Measurements from ENCODE around the gene TMEM14A.
"Not testable (repeated sequence)": the region's sequence is repeated elsewhere in the genome, so short reads cannot be mapped to it uniquely, and the experiment has no call there.

Gene TMEM14A

DNA sequence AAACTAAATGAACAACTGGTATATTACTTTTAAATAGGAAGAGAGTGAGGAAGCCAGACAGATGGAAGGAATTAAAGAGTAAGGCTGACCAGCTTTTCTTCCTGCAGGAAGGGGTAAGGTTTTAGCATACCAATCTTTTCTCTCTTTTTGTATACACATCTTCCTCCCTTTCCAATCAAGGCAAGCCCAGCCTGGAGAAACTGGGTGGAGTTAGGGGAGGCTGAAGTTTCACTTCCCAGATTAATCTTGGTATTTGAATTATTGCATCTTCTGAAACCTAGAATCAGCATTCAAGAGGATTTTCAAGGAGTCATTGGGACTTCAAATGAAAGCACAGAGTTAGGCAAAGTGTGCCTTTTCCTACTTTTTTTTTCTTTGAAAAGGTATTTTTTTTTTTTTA lies 33.1 kb downstream of the TMEM14A start:
- no peak for DNase-seq

DNA sequence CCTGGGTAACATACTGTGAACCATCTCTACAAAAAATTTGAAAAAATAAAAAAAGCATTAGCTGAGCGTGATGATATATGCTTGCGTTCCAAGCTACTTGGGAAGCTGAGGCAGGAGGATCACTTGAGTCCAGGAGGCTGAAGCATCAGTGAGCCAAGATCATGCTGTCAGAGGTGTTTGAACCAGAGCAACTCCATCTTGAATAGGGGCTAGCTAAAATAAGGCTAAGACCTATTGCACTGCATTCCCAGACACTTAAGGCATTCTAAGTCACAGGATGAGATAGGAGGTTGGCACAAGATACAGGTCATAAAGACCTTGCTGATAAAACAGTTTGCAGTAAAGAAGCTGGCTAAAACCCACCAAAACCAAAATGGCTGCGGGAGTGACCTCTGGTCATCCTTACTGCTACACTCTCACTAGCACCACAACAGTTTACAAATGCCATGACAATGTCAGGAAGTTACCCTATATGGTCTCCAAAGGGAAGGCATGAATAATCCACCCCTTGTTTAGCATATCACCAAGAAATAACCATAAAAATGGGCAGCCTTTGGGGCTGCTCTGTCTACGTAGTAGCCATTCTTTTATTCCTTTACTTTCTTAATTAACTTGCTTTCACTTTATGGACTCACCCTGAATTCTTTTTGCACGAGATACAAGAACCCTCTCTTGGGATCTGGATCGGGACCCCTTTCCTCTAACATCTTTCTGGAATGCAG lies 34.0 kb downstream of the TMEM14A start:
- not testable (repeated sequence) for DNase-seq

DNA sequence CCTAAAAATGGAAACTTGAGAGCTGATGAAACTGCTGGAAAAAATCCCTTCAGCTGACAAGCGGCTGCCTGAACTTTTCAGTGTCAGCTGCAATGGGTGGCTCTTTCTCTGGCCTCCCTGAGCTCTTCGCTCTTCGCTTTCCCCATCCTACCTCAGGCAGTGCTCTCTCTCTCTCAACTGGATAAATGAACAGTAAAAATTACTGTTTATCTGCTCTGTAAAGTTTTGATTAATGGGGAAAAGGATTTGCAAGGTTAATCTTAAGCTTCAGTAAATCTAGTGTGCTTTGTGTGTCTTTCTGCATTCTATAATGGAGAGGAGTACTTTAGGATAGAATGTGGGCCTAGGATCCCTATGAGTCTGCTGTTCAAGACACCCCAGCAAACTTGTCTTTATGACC lies 35.1 kb downstream of the TMEM14A start:
- no peak for DNase-seq

DNA sequence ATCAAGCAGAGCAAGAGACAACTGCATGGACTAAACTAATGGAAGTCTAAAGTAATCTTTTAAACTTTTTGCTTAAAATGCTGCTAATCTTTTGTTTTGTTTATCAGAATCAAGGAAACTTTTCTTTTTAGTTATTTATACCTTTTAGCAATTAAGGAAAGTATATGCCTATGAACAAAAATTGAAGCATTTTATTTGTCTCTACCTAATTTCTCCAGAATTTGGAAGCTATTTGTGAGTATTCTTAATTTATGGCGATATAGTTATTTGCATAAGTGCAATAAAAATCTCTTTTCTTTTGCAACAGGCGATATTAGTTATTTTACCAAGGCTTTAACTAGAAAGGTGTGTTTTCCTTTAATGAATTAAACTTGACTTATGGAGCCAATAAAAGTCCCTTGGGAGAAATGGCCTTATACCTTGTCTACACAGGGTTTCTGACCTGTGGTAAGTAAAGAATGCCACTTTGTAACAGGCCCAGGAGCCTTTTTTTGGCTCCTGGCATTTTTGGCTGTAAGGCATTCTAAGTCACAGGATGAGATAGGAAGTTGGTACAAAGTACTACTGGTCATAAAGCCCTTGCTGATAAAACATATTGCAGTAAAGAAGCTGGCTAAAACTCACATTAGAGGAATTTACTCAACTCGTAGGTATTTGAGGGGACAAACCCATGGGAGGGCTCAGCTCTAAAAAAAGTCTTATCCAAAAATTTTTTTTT lies 37.2 kb downstream of the TMEM14A start:
- no peak for DNase-seq

DNA sequence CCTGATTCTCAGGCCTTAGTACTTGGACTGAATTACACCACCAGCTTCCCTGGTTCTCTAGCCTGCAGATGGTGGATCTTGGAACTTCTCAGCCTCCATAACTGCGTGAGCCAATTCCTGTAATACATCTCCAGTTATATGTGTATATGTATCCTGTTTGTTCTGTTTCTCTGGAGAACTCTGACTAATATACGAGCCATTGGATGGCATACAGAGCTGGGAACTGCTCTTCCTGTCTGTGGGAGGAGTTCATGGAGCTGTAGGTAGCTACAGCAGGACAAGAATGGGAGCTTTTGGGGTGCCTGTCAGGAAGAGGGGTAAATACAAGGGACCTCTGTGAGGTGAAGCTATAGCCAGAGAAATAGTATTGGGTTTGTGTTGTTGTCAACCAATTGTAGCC lies 41.2 kb downstream of the TMEM14A start:
- DNase-seq: no peak

DNA sequence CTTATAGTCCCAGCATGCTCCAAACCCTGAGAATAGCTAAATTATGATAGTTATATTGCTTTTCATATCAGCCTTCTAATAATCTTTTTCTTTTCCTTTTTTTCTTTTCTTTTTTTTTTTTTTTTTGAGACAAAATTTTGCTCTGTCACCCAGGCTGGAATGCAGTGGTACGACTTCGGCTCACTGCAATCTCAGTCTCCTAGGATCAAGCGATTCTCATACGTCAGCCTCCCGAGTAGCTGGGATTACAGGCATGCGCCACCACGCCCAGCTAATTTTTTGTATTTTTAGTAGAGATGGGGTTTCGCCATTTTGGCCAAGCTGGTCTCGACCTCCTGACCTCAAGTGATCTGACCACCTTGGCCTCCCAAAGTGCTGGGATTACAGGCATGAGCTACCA lies 43.8 kb downstream of the TMEM14A start:
- DNase-seq: not testable (repeated sequence)

DNA sequence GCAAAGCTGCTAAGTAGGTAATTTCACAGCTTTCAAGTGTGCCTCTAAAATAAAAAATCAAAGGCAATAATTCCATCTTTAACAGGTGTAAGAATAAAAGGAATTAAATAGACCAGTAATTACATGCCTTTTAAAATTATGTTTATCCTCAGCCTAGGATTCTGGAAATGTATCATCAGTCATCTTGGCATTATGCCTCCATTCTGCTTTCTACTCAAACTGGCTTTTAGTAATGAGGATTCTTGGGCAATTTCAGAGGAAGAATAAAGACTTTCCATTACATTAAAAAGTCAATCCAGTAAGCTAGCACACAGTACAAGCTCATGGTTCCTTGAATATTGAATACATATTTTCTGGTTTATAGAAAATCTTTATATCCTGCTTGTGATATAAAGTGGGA lies 47.6 kb downstream of the TMEM14A start:
- DNase-seq: no peak

DNA sequence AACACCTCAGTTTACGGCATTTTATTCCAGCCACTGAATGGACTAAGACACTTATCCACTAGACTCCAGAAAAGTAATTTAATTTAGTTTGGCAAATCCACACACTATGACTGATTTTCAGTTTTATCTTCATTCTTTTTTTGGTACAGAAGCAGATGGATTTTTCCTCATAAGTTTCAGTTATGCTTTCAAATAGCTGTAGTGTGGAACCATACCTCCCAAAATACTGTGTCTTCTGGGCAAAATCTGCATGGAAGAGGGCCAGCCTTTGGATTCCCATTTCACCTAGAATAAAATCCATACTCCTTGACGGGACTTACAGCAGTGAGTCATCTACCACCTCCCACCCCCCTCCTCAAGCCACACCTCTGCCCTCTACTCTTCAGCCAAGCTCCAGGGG lies 49.4 kb downstream of the TMEM14A start:
- no peak for DNase-seq

DNA sequence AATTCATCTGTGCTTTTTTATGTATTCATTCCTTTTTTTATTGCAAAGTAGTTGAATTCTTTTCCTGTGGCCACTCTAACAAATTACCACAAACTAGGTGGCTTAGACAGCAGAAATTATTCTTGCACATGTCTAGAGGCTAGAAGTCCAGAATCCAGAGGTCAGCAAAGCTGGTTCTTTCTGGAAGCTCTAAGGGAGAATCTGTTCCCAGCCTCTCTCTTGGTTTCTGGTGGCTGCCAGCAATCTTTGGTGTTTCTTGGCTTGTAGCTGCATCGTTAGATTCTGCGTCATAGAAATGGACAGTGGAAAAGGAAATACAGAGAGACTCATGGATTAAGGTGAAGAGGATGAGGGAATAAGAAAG lies 53.1 kb downstream of the TMEM14A start:
- DNase-seq: no peak

DNA sequence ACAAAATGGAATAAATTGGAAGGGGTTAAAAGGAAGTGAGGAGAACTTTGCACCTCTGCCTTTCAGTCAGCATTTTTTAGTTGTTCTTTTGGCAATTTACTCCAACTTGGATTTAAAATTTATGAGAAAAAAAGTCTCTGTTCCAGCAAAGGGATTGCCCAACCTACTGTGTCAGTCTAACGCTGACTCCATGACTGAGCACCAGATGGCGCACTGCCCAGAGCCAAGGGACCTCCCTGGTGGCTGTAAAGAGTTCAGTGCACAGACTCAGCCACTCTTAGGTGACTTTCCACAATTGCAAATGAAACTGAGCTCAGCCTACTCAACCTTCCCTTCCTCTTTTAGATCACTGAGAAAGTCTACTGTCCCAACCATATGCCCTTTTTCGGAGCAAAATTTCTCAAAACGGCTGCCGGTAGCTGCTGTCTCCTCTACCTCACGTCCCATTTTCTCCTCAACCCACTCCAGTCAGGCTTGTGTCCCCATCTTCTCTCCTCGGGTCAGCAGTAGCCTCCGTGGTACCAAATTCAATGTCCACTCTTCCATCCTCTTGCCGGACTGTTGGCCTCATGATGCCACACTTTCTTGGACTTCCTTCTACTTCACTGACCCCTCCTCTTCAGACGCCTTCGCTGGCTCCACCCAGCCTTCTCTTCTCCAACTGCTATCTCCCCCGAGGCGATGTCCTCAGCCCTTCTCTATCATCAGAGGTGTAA lies 53.7 kb downstream of the TMEM14A start:
- peak in 3 of 14 donors; percentile 2 to 16 (median 7) for DNase-seq

DNA sequence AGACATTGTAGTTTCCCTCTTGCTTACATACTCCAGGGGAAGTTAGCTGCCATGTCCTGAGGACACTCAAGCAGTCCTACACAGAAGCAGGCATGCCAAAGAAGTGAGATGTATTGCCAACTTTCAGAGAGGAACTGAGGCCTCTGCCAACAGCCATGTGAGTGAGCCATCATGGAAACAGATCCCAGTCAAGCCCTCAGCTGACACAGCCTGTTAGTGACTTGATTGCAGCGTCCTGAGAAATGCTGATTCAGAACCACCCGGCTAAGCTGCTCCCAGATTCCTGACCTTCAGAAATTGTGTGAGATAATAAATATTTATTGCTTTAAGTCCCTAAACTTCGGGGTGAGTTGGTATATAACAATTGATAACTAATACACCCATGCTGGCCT lies 54.2 kb downstream of the TMEM14A start:
- no peak for DNase-seq

DNA sequence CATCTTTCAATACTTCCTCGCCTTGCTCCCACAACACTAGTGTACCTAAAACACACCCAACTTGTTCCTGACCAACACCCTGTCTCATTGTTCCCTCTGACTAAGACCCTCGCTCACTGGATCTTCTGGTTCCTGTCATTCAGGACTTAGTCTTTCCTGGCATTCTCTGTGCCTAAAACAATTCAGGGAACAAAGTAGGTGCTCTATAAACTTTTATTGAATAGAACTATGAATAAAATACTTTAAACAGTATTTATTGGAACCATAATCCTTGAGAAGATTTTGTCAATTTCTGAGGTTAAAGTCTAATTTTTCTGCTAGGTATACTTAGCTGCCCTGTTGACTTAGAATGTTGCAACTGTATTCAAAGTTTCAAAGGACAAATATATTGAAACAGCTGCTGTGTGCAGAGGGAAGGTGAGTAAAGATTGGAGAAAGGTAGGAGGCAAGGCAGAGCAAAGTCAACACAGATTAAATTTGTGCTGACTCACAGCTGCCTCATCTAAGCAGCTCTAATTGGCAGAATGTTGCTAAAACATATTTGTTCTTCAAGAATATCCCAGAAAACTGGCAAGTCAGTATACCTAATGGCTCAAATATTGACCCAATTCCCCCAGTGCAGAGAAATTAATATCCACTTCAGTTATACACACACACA lies 54.8 kb downstream of the TMEM14A start:
- DNase-seq: no peak

DNA sequence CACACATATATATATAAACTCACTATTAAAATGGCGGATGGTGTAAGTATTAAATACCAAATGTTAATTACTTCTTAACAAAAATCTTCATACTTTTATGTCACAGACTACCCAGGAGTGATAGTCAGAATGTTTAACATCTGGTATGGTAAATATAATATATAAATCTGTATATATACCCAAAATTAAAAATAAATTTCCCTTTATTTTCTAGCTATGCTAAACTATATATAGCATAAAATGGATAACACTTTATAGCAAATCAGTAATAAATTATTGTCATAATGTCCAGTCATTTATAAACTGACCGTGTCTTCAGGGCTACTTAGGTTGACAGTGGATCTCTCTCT lies 55.3 kb downstream of the TMEM14A start:
- no peak for DNase-seq

DNA sequence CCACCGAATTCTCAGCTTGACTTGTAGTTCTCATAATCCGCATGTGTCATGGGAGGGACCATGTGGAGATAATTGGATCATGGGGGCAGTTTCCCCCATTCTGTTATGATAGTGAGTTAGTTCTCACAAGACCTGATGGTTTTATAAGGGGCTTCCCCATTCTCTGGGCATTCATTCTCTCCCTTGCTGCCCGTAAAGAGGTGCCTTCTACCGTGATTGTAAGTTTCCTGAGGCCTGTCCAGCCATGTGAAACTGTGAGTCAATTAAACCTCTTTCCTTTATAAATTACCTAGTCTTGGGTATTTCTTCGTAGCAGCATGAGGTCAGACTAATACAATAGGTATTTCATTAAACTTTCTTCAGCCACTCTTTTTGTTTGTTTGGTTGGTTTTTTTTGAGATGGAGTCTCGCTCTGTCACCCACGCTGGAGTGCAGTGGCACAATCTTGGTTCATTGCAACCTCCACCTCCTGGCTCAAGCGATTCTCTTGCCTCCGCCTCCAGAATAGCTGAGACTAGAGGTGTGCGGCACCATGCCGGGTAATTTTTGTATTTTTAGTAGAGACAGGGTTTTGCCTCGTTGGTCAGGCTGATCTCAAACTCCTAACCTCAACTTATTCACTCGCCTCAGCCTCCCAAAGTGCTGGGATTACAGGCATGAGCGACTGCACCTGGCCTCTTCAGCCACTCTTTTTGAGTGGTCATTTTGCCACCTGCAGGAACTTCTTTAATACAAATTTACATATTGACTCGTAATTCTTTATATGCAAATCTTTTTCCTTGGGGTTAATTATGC lies 56.0 kb downstream of the TMEM14A start:
- no peak for DNase-seq

DNA sequence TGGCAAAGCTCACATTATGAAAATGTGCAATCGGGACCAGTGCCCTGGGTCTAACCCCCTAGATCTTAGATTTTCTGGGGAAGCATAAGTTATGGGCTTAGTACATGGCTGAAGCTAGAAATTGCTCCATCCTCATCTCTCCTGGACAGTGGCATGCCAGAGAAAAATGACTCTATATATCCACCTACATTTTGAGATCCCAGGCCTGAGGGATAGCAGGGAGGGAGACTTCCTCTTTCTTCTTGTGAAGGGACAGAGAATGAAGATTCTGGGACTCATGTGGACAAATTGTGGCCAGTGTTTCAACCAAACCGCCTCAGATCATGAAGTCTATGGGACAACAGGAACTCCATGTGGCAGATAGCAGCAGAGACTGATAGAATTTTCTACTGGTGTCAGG lies 57.0 kb downstream of the TMEM14A start:
- no peak for DNase-seq

DNA sequence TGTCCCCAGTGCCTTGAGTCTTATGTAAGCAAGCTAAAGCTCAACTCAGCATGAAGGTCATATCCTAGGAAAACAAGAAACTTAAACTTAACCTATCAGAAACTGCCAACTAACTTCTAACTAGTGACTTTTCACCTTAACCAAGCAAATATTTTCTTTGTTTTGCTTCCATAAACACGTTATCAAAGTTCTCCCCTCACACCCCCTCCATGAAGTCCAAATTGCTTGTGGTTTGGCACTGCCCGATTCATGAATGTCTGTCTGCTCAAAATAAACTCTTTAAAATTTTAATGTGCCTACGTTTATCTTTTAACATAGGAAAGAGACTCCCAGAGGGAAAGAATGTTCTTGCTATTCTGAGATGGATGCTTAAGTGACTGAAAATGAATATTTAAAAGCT lies 57.5 kb downstream of the TMEM14A start:
- no peak for DNase-seq

DNA sequence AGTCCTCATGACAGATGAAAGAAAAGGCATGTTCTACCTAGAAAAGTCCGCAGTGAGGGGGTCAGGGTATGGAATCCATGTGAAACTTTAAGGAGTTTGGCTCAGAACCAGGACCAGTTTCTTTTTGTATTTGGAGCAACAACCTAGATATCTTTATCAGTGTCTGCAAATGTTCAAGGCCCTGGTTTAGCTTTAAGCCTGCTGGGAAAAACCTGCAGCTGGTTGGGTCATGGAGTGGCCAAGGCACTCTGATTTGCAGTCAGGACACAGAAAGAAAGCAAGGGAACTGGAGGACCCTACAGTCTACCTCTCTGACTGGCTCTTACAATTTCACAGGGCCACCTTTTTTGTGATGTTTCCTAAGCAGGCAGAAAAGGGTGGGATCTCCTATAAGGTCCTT lies 58.7 kb downstream of the TMEM14A start:
- no peak for DNase-seq

DNA sequence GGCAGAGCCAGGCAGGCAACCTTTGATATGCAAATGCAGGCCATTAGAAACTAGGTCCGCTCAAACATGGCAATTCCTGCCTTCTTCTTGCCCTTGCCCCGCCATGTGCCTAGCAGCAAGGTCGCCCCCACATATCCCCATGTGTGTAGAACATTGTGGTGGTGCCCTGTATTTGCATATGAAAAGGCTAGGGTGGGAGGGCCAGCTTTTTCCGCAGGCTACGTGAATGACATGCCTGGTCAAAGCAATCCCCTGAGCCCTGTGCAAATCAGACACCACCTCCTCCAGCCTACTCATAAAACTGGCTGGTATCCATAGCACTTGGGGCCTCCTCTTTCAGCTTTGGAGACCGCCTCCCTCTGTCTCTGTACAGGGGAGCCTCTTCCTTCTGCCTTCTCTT lies 60.8 kb downstream of the TMEM14A start:
- DNase-seq: no peak

DNA sequence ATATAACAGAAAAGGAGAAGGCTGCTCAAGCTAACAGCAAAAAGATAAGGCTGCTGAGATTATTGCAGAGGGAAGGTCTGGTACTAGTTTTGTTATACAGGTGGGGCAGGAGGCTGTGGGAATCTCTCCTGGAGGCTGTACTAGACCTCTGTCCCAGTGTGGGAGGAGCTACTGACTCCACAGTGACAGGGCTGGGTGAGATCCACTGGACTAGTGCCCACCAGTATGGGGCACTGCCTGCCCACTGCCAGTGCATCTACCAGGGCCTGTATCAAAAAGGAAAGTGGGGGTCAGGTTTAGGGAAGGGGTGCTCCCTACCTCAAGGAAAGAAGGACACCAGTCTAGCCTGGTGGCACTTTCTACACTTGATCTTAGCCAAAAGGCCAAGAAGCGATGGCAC lies 62.3 kb downstream of the TMEM14A start:
- DNase-seq: no peak

DNA sequence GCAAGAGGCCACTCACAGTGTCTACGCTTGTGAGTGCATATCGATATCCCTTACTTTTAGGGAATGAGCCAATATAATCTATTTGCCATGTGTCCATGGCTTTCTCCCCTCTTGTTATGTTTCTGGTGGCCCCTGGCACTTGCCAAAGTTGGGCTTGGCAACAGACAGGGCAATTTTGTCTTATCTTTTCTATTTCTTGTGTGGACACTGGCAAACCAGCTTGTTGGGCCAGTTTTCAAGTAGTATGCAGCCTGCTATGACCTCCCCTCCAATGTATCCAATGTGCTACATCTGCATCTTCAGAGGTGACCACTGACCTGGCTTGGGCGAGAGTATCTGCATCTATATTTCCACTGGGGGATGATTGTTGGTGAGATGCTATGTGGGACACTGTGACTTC lies 63.2 kb downstream of the TMEM14A start:
- DNase-seq: no peak

DNA sequence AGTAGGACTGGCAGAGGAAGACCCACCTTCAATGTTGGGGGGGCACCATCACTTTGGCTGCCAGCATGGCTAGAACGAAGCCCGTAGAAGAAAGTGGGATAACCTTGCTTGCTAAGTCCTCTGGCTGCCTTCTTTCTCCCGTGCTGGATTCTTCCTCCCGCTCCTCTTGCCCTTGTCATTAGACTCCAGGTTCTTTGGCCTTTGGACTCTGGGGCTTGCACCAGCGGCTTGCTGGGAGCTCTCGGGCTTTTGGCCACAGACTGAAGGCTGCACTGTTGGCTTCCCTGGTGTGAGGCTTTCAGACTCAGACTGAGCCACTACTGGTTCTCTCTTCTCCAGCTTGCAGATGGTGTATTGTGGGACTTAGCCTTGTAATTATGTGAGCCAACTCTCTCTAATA lies 64.2 kb downstream of the TMEM14A start:
- no peak for DNase-seq

DNA sequence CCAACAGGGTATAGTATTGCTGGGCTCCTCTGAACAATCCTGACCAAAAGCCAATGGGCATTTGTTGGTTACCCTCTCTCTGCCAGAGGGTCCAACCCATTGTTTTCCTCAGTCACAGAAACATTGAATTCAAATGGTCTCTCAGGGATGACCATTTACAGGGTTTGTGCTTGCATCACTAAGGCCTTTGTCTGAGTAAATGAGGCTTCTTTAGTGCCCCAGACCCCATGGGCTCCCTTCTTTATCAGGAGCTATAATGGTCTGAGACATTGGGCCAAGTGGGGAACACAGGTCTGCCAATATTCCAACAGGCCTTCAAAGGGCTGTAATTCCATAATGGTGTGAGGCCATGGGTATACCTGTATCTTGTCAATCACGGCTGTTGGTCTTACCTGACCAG lies 65.2 kb downstream of the TMEM14A start:
- DNase-seq: no peak
